Body of pancreas (tissue), 4 donors: ENCODE results near the gene PITPNC1. TPM values are rescaled to one million over a fixed set of nuclear protein-coding genes. Genes with fewer than 3 reads are reported as not detected.
"Not testable (repeated sequence)": the region's sequence is repeated elsewhere in the genome, so short reads cannot be mapped to it uniquely, and the experiment has no call there.

Experiments used
- ATAC-seq: fragments of 150-250 bp; one replicate; pipeline ENCODE4 v1.9.1; 2016
- DNase-seq, 4 donors: peaks; one replicate each; pipeline ENCODE4 v3.0.0-alpha.2; 2019
- H3K27ac ChIP-seq, 4 donors: fragments of 200-600 bp; sonication (generic); 1 replicate in 3 of 4; 2 replicates in 1 of 4; pipeline versions ENCODE4 v1.5.1 to v1.6.1; 2016 to 2019; ENCODE audit warnings: mild to moderate bottlenecking in 1 of 4, mixed read lengths in 1 of 4, moderate library complexity in 1 of 4
- H3K27me3 ChIP-seq, 2 donors: fragments of 200-600 bp; sonication (generic); one replicate each; pipeline ENCODE4 v1.6.0; 2016; ENCODE audit warnings: mild to moderate bottlenecking in 1 of 2
- H3K36me3 ChIP-seq, 2 donors: fragments of 200-600 bp; sonication (generic); replicated peaks in 1 of 2; 2 replicates each; pipeline ENCODE4 v1.5.1; 2016; ENCODE audit warnings: low read depth in 2 of 2; ENCODE audit not compliant: insufficient read depth in 1 of 2
- H3K4me1 ChIP-seq: fragments of 200-600 bp; sonication (generic); one replicate; pipeline ENCODE4 v1.6.0; 2016
- H3K4me3 ChIP-seq, 2 donors: fragments of 200-600 bp; sonication (generic); 1 replicate in 1 of 2; 2 replicates in 1 of 2; pipeline ENCODE4 v1.5.1; 2016 to 2019
- H3K9me3 ChIP-seq, 3 donors: fragments of 200-600 bp; sonication (generic); 1 replicate in 2 of 3; 2 replicates in 1 of 3; pipeline ENCODE4 v1.5.1; 2016
- POLR2A ChIP-seq, 3 donors: fragments of 450-650 bp; IDR thresholded peaks; one replicate each; pipeline ENCODE4 v1.6.1; 2016; ENCODE audit warnings: antibody characterized with exemption in 3 of 3, mild to moderate bottlenecking in 2 of 3
- WGBS, 2 donors: methylation state at CpG; one replicate each; pipeline ENCODE4 v1.1.5; 2017; 5-methylcytosine and 5-hydroxymethylcytosine counted together
- intact Hi-C: fragments of 100-400 bp; cut with DNase I; formaldehyde crosslinking; loops from one replicate; pipeline ENCODE4 v1.15.1; 2023
- total RNA-seq, 2 donors: library from RNA; depleted of rRNA; stranded (reverse); fragments of >200 nt; gene quantifications; one replicate each; pipeline ENCODE4 v1.1.0, GENCODE V29; 2016
- TF ChIP-seq, protein P1 (sequence below), 7 experiments: fragments of 450-650 bp in 4 of 7; fragments of 200-600 bp in 3 of 7; sonication (generic) in 3 of 7; IDR thresholded peaks; one replicate each; pipeline ENCODE4 v1.5.1; 2016 to 2019; ENCODE audit warnings: antibody characterized with exemption in 7 of 7

PITPNC1 gene
- total RNA-seq, 2 donors from 2014 or later, result 11.9 to 17.5 TPM

DNA sequence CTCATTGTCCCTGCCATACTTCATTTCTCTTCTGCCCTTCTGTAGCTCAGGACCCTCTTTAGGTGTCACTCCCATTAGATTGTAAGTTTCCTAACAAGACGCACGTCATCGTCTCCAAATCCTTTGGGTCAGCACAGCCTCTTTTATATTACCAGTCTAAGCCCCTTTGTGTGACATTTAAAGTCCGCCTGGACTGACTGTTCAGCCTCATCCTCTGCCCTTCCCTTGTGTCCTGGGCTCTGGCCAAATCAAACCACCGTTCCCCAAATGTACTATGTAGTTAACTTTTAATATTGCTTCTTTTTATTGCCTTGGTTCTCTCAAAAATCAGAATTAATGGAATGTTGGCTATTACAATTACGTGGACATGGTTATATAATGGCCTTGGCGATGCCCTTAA is 38.2 kb downstream of the PITPNC1 start:
- no peak overlapping the region for H3K4me3 ChIP-seq
- no peak for DNase-seq
- TF ChIP-seq POLR2A (IDR thresholded peaks at IDR 0.05), result no peak
- TF ChIP-seq, protein P1, sequence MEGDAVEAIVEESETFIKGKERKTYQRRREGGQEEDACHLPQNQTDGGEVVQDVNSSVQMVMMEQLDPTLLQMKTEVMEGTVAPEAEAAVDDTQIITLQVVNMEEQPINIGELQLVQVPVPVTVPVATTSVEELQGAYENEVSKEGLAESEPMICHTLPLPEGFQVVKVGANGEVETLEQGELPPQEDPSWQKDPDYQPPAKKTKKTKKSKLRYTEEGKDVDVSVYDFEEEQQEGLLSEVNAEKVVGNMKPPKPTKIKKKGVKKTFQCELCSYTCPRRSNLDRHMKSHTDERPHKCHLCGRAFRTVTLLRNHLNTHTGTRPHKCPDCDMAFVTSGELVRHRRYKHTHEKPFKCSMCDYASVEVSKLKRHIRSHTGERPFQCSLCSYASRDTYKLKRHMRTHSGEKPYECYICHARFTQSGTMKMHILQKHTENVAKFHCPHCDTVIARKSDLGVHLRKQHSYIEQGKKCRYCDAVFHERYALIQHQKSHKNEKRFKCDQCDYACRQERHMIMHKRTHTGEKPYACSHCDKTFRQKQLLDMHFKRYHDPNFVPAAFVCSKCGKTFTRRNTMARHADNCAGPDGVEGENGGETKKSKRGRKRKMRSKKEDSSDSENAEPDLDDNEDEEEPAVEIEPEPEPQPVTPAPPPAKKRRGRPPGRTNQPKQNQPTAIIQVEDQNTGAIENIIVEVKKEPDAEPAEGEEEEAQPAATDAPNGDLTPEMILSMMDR (IDR thresholded peaks at IDR 0.05), result no peak
- peaks cover 12% of the 10 kb centered on the region for H3K4me1 ChIP-seq
- H3K9me3 ChIP-seq, result no peaks in the 10 kb centered on the region
- ATAC-seq, result no peak
- intact Hi-C loops, result no loop called here
- no peak overlapping the region for H3K27ac ChIP-seq
- no peaks in the 10 kb centered on the region for H3K27me3 ChIP-seq
- 81 to 88% methylated on average over 7 of the region's 7 CpGs for WGBS, 2 donors
- no peaks in the 10 kb centered on the region for H3K36me3 ChIP-seq

DNA sequence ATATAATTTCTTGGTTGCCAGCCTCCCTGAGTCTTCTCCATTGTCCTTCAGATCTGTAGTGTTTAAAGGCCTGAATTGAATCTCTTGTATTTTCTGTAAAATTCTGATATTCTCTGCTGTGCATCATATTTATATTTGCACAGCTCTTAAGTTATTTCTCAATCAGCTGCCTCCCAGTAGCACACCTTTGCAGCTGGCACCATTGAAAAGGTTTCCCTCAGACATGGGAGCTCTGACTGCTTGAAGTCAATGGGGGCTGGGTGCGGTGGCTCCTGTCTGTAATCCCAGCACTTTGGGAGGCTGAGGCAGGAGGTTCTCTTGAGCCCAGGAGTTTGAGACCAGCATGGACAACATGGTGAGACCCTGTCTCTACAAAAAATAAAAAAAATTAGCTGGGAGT is 40.4 kb downstream of the PITPNC1 start:
- intact Hi-C loops, result no loop called here
- DNase-seq, result peak in 3 of 4 donors; percentile 25 to 59 (median 33)

GRCh38 chr17:67420994-67421393 is 43.9 kb downstream of the PITPNC1 start:
- Histone ChIP-seq H3K27me3 (no peaks in the 10 kb centered on the region), H3K9me3 (no peaks in the 10 kb centered on the region), H3K27ac (peak overlapping the region; percentile 25 to 87 (median 70)), H3K4me1 (peaks cover 31% of the 10 kb centered on the region), H3K4me3 (no peak overlapping the region), H3K36me3 (no peaks in the 10 kb centered on the region)
- intact Hi-C loops, result no loop called here
- DNase-seq (peak in 1 of 4 donors; percentile 14), ATAC-seq (no peak)
- TF ChIP-seq POLR2A (IDR thresholded peaks at IDR 0.05), result no peak
- TF ChIP-seq, protein P1 (IDR thresholded peaks at IDR 0.05), result no peak
- 61 to 64% methylated on average over 5 of the region's 5 CpGs for WGBS, 2 donors

More for the DNA sequence above, 40.4 kb downstream of the PITPNC1 start:
- Histone ChIP-seq H3K4me1 (peaks cover 30% of the 10 kb centered on the region), H3K9me3 (no peaks in the 10 kb centered on the region), H3K27me3 (no peaks in the 10 kb centered on the region), H3K36me3 (no peaks in the 10 kb centered on the region), H3K4me3 (no peak overlapping the region), H3K27ac (peak overlapping the region in 2 of 4 donors; percentile 34 to 39)
- peak; percentile 28 for ATAC-seq
- TF ChIP-seq, protein P1 (IDR thresholded peaks at IDR 0.05), result no peak
- no peak for TF ChIP-seq POLR2A (IDR thresholded peaks at IDR 0.05)
- 92% methylated on average over 1 of the region's 1 CpG for WGBS, 2 donors

DNA sequence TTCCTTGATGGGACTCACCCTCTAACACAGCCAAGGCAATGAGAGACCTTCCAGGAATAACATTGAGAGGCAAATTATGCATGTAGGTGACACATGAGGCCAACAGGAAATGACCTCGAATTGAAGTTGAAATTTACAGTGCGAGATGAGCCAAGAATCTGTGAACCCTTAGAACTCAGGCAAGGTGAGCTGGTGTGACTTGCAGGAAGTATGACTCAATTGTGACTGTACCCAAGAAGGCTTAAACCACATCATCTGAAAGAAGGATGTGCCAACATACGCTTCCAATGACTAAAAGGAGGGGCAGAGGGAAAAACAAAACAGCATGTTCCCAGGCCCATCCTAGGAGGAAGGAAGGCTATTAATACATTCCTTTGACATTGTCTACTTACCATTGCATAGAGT is 44.8 kb downstream of the PITPNC1 start:
- Histone ChIP-seq H3K27me3 (no peaks in the 10 kb centered on the region), H3K4me3 (no peak overlapping the region), H3K9me3 (no peaks in the 10 kb centered on the region), H3K27ac (peak overlapping the region; percentile 25 to 87 (median 70)), H3K36me3 (no peaks in the 10 kb centered on the region), H3K4me1 (peaks cover 31% of the 10 kb centered on the region)
- intact Hi-C loops, result no loop called here
- peak in 1 of 3 donors; percentile 24 for TF ChIP-seq POLR2A (IDR thresholded peaks at IDR 0.05)
- TF ChIP-seq, protein P1 (IDR thresholded peaks at IDR 0.05), result no peak
- WGBS, 2 donors, result 30 to 32% methylated on average over 3 of the region's 3 CpGs
- DNase-seq (peak; percentile 39 to 84 (median 59)), ATAC-seq (peak; percentile 94)

DNA sequence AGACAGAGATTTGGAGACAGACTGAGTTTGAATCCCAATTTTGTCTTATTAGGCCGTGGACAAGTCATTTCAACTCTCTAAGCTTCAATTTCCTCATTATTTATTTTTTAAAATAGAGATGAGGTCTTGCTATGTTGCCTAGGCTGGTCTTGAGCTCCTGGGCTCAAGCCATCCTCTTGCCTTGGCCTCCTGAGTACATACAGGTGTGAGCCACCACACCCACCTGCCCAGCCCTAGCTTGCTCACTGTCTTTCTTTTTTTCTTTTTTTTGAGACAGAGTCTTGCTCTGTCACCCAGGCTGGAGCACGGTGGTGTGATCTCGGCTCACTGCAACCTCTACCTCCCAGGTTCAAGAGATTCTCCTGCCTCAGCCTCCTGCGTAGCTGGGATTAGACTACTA is 45.2 kb downstream of the PITPNC1 start:
- Histone ChIP-seq H3K4me1 (peaks cover 28% of the 10 kb centered on the region), H3K27ac (peak overlapping the region; percentile 18 to 87 (median 70))
- DNase-seq, ATAC-seq, H3K36me3 ChIP-seq, H3K9me3 ChIP-seq, H3K4me3 ChIP-seq, intact Hi-C loops, H3K27me3 ChIP-seq: not testable (repeated sequence)
- 95 to 99% methylated on average over 4 of the region's 4 CpGs for WGBS, 2 donors
